Measurements from ENCODE around the gene NDUFB4. TPM values are rescaled to one million over a fixed set of nuclear protein-coding genes. Genes with fewer than 3 reads are reported as not detected.

Gene NDUFB4
- total and polyA plus RNA-seq, 9 of the 15 experiments (the other 6 are each of a cell fraction or from before 2014, with no cell fraction given), result 124 to 670 (median 227) TPM

- TF ChIP-seq MGA (IDR thresholded peaks at IDR 0.05), result no peak
- TF ChIP-seq POLR2AphosphoS2 (IDR thresholded peaks at IDR 0.05; ENCODE audit: low read length), result no peak
- no peak for TF ChIP-seq NUFIP1 (IDR thresholded peaks at IDR 0.05; ENCODE audit: partially characterized antibody)
- TF ChIP-seq NFYB (IDR thresholded peaks at IDR 0.05; ENCODE audit: extremely low read depth, insufficient read length), result no peak
- TF ChIP-seq ESRRA (IDR thresholded peaks at IDR 0.05; ENCODE audit: borderline replicate concordance, low read depth), result no peak
- TF ChIP-seq FOXK2 (conservative IDR thresholded peaks at IDR 0.05 in 1 of 2, IDR thresholded peaks at IDR 0.05 in 1 of 2; ENCODE audit: low read depth in 2 of 2), result no peak
- TF ChIP-seq HES1 (IDR thresholded peaks at IDR 0.05; ENCODE audit: low read depth), result no peak
These were observed 18.6 kb downstream of the NDUFB4 start (continued) for GRCh38 chr3:120614765-120615164.

Measured in K562 (cell line).